ENCODE data around the gene BLOC1S1.

GRCh38 chr12:55736780-55737580, 21.1 kb downstream of the BLOC1S1 start:
- peak in 1 of 2 donors; percentile 47 for TF ChIP-seq POLR2AphosphoS5 (IDR thresholded peaks at IDR 0.05)
- no peak for TF ChIP-seq POLR2A (IDR thresholded peaks at IDR 0.05; ENCODE audit: low read depth)
- TF ChIP-seq CTCF (IDR thresholded peaks at IDR 0.05): peak; percentile 64 to 78 (median 73)
- no peak for TF ChIP-seq EP300 (IDR thresholded peaks at IDR 0.05)

All from esophagus muscularis mucosa (tissue), 4 donors.